Measurements from ENCODE around the gene KCTD5. TPM values are rescaled to one million over a fixed set of nuclear protein-coding genes. Genes with fewer than 3 reads are reported as not detected.
A peak's percentile ranks its signal among the peaks of the same experiment; 100 is the strongest.

The KCTD5 gene
- total RNA-seq, 1 donor from 2014 or later: 18.2 TPM

DNA sequence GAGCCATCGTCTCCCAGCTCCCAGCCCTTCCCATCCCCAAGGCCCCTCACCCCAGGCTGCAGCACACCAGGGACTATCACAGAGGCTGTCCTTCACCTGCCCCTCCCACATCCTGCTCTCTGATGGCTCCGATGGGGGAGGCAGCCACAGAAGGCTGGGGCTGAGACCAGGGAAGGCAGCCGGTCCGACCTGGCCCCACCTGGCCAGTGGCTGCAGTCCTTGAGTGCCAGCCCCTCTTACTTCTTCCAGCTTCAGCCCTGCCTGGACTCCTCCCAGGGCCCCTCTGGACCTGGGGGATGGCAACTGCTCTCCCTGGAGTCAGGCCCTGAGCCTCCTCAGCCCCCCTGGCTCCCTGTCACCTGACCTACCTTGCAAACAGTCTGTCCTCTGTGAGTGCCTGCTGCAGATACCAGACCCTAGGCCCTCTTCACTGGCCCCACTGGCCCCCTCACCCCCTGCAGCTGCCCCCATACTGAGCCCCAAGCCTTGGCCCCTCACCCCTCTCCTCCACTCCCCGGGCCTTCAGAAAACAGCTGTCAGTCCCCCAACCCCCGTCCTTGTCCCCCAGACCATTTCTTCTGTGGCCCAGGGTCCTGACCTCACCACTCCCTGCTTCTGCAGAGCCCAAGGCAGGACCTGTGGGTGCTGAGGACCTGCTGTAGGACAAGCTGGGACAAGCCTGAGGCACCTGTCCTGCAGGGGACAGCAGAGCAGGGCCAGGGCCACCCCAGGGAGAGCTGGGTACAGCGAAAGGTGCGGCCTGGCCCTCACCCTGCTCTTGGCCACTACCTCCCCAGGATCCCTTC lies 57.5 kb downstream of the KCTD5 start:
- no peak for ATAC-seq
- DNase-seq (ENCODE audit: low spot score): no peak

DNA sequence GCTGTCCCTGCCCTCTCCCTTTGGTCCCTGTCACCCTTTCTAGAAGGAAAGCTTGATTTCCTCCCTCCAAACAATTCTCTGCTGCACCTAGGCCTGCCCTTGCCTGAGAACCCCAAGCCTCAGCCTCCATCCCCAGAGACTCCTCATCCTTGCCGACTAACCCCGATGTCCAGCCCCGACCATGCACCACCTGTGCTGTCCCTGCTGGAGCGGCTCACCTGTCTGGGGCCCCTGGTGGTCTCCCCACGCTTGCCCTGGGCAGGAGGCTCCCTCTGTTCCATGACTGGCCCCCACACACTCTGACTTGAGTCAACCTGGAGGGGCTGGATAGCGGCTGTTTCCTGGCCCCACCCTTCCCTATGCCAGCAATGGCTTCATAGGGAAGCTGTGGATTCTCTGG lies 58.2 kb downstream of the KCTD5 start:
- DNase-seq (ENCODE audit: low spot score): no peak
- ATAC-seq: no peak
- intact Hi-C loops (cut with DNase I): no loop called here

More for the DNA sequence above, 57.5 kb downstream of the KCTD5 start:
- intact Hi-C loops (cut with DNase I): no loop called here

GRCh38 chr16:2741168-2741567 lies 58.8 kb downstream of the KCTD5 start:
- DNase-seq (ENCODE audit: low spot score) (no peak), ATAC-seq (no peak)
- intact Hi-C loops (cut with DNase I): no loop called here

DNA sequence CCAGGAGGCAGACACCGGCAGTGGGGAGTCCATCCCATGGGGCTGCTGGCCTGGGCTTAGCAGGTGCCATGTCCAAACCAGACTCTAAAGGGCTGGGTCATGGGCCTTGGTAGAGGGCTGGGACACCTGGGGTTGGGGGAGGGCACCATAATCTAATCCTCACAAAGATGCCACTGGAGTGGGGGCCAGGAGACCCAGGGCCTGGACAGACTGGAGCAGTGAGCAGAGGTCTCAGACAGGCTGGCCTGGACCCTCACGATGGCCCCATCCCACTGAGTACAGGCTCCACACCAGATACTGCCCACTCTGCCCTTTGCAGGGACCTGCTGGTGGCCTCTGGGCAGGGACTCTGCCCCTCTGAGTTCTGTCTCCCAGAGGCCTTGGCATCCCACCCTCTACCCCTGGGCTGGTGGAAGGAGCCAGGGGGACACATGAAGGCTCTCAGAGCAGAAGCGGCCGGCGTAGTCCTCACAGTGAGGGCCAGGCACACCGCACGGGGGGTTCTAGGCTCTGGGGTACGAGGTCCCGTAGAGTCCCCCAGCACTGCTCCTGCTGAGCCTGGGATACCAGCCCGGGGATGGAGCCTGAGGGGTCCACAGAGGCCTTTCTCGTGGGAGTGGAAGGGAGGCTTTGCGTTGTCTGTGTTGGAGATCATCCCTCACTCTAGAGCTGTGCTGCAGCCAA lies 60.1 kb downstream of the KCTD5 start:
- ATAC-seq: no peak
- intact Hi-C loops (cut with DNase I): no loop called here
- DNase-seq (ENCODE audit: low spot score): no peak

GRCh38 chr16:2743007-2743810 lies 60.9 kb downstream of the KCTD5 start:
- DNase-seq (ENCODE audit: low spot score): no peak
- no peak for ATAC-seq
- intact Hi-C loops (cut with DNase I): no loop called here

DNA sequence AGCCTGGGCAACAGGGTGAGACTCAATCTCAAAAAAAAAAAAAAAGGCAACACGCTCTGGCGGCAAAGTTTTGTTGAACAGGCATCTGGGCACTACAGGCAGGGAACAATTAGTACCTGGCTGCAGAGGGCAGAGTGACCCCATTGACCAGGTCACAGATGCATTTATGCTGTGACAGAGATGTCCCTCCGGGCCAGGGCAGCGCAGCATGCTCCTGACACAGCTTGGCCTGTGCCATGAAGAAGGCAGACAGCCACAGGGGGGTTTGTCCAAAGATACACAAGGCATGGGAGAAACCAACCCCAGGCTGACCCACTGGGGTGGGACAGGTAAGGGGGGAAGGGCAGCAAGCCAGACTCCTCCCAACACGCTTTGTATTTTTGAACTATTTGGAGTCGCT lies 62.4 kb downstream of the KCTD5 start:
- no peak for ATAC-seq
- intact Hi-C loops (cut with DNase I): no loop called here
- no peak for DNase-seq (ENCODE audit: low spot score)

DNA sequence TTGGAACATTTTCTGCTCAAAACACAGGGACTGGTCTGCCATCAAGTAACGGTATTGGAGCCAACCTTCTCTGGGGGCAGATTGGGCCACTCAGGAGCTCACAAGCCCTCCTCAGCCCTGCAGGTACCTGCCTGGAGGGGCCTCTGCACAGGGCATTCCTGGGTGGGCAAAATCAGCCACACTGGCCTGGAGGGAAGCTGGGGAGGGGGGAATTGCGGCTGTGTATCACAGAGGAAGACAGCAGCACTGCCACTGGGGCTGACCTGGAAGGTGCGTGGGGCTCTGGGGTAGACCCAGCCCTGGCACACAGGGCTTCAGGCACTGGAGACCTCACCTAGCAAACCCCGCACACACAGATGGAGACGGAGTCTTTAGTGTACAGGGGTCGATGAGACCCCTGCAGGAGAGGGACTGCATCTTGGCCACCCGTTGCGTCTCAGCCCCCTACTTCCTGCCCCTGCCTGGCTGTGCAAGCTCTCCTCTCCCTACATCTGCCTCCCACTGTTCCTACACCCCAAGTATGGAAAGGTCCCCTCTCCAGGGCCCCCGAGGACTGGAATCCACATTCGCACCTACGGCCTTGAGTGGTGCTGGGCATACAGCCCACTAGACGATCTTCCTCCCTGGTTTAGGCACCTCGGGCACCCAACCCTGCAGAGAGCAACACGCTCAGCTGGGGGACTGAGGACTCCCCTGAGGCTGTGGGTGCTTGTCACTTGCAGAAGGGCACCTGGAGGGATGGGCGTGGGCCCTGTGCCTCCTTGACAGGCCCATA lies 63.0 kb downstream of the KCTD5 start:
- intact Hi-C loops (cut with DNase I): no loop called here
- DNase-seq (ENCODE audit: low spot score): no peak
- ATAC-seq: no peak

DNA sequence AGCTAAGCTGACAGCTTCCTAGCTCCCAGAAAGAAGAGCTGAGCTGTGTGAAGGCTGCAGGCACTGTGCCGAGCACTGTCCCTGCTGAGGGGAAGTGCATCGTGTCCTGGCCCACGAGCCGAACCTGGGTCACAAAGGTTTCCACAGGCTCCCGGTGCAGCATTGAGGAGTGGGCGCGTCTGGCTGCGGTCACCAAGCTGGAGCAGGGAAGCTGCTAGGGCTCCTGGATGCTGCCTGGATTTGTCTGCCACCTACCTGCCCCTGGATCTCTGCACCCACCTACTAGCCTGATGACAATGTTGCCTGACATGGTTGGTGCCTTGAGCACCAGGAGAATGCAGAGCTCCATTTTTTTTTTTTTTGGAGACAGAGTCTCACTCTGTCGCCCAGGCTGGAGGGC lies 63.6 kb downstream of the KCTD5 start:
- intact Hi-C loops (cut with DNase I): no loop called here
- ATAC-seq: no peak

GRCh38 chr16:2748757-2749455 lies 66.6 kb downstream of the KCTD5 start:
- intact Hi-C loops (cut with DNase I): no loop called here
- DNase-seq (ENCODE audit: low spot score): no peak
- no peak for ATAC-seq

More for the DNA sequence above, 63.6 kb downstream of the KCTD5 start:
- no peak for DNase-seq (ENCODE audit: low spot score)

- intact Hi-C loops (cut with DNase I): no loop called here
- ATAC-seq (no peak), DNase-seq (ENCODE audit: low spot score) (no peak)
Observed at GRCh38 chr16:2749476-2749875, 67.2 kb downstream of the KCTD5 start.

- DNase-seq (ENCODE audit: low spot score): no peak
- ATAC-seq: no peak
- intact Hi-C loops (cut with DNase I): no loop called here
Observed at GRCh38 chr16:2749936-2750335, 67.6 kb downstream of the KCTD5 start.

GRCh38 chr16:2751577-2752034 lies 69.3 kb downstream of the KCTD5 start:
- peak; percentile 1 for ATAC-seq
- no peak for DNase-seq (ENCODE audit: low spot score)
- intact Hi-C loops (cut with DNase I): no loop called here

GRCh38 chr16:2752035-2752849 lies 69.9 kb downstream of the KCTD5 start, which contains the start of gene SRRM2:
TSS of gene SRRM2 (plus strand) at chr16:2752638. CDS start at chr16:2756365, 3,727 bp downstream.
- intact Hi-C loops (cut with DNase I): no loop called here
- DNase-seq (ENCODE audit: low spot score) (peak; percentile 97), ATAC-seq (peak; percentile 97)

DNA sequence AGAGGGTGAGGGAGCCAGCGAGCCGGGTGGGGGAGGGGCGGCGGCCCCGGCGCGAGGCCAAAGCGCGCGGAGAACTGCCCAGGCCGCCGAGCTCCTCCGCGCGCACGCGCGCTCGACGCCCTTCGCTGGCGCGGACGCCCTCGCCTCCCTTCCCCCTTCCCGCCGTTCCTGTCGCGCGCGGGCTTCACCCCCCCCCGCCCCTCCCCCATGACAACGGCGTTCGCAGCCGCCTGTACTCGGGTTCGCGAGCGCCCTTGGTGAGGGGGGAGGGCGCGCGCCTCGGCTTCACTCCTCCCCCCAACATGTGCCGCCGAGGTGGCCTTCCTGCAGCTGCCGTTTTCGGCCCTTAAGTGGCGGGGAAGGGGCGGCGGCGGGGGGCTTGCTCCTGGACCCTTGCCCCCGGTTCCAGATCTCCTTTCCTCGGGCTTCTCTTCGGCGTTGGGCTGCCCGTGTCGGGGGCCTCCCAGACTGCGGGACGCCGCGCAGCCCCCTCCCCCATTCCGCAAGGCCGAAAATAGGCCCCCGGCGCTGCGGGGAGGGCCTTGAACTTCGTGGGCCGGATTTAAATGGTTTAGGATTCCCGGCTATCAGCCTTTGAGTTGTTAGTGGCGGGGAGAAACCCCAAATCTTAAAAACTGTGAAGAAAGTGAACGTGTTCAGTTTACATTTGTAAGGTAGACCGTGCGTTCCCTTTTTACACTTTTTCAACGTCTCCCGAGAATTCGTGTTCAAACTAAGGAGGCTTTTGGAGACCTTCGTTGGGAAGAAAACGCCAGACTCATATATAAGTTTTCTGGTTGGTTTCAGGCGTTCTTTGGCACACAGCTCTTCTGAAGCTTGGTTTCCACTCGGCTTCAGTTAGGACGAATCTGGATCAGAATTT lies 70.8 kb downstream of the KCTD5 start:
- intact Hi-C loops (cut with DNase I): no loop called here

DNA sequence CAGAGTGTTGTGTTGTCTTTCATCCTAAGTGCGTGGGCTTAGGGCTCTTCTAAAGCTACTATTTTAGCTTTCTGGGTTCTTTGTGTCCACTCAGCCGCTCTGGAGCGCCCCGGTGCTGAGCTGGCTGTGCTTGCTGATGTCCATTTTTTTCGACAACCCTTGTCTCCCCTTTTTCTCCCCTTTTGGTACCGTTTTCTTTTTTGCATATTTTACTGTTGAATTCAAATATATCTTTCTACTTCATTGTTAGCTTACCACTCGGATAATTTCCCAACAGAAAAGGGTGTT lies 71.4 kb downstream of the KCTD5 start:
- DNase-seq (ENCODE audit: low spot score) (no peak), ATAC-seq (no peak)
- intact Hi-C loops (cut with DNase I): no loop called here

More for the DNA sequence above, 70.8 kb downstream of the KCTD5 start:
- ATAC-seq: peak; percentile 68
- DNase-seq (ENCODE audit: low spot score): peak; percentile 91

DNA sequence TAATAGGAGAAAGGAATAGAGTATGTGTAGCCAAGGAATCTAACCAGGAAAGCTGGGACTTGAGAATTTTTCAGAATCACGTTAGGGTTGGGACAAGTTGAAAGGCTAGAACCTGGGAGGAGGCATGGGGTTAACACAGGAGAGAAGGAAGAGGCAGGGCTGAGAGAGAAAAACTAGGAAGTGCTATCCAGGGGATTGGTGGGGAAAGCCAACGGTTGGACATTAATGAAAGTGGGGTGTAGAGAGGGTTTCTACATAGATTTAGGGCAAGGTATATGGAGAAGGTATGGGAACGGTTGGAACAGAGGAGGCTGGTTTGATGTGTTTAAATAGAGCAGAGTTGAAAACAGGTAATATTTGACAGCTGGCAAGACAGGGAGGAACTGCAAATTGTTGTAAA lies 72.8 kb downstream of the KCTD5 start:
- intact Hi-C loops (cut with DNase I): no loop called here

More for the DNA sequence above, 72.8 kb downstream of the KCTD5 start:
- ATAC-seq: no peak
- DNase-seq (ENCODE audit: low spot score): no peak
